GM18861 (cell line): ENCODE data around the gene LYZL2.
"Not testable (repeated sequence)": the region's sequence is repeated elsewhere in the genome, so short reads cannot be mapped to it uniquely, and the experiment has no call there.

ENCODE experiments used
- ATAC-seq: cut with Tn5 transposase; IDR thresholded peaks from one replicate; pipeline ENCODE4 v1.9.1; 2021; ENCODE audit not compliant: unreplicated experiment

The LYZL2 gene

GRCh38 chr10:30596013-30596412 is 33.5 kb downstream of the LYZL2 start:
- no peak for ATAC-seq

GRCh38 chr10:30594077-30594476 is 35.5 kb downstream of the LYZL2 start:
- no peak for ATAC-seq

- not testable (repeated sequence) for ATAC-seq
Measured at GRCh38 chr10:30592770-30593169, 36.8 kb downstream of the LYZL2 start.

GRCh38 chr10:30591249-30591670 is 38.3 kb downstream of the LYZL2 start:
- no peak for ATAC-seq

- ATAC-seq: no peak
Measured at GRCh38 chr10:30589441-30589840, 40.1 kb downstream of the LYZL2 start.

- peak; percentile 76 for ATAC-seq
Measured at GRCh38 chr10:30587522-30588031, 42.0 kb downstream of the LYZL2 start.

- ATAC-seq: no peak
Measured at GRCh38 chr10:30586828-30587227, 42.7 kb downstream of the LYZL2 start.

- ATAC-seq: peak; percentile 35
Measured at GRCh38 chr10:30583778-30584415, 45.7 kb downstream of the LYZL2 start.

GRCh38 chr10:30581779-30582380 is 47.7 kb downstream of the LYZL2 start:
- ATAC-seq: no peak

GRCh38 chr10:30580676-30581075 is 48.9 kb downstream of the LYZL2 start:
- ATAC-seq: no peak

GRCh38 chr10:30580241-30580640 is 49.3 kb downstream of the LYZL2 start:
- ATAC-seq: no peak

- no peak for ATAC-seq
Measured at GRCh38 chr10:30579574-30579973, 50.0 kb downstream of the LYZL2 start.

GRCh38 chr10:30577048-30577447 is 52.5 kb downstream of the LYZL2 start:
- ATAC-seq: no peak

- no peak for ATAC-seq
Measured at GRCh38 chr10:30576641-30577040, 52.9 kb downstream of the LYZL2 start.

- no peak for ATAC-seq
Measured at GRCh38 chr10:30574432-30574796, 55.1 kb downstream of the LYZL2 start.

GRCh38 chr10:30573721-30574431 is 55.7 kb downstream of the LYZL2 start:
- no peak for ATAC-seq

- no peak for ATAC-seq
Measured at GRCh38 chr10:30565449-30565848, 64.1 kb downstream of the LYZL2 start.

- ATAC-seq: no peak
Measured at GRCh38 chr10:30562787-30563186, 66.8 kb downstream of the LYZL2 start.
